Body of pancreas (tissue), 4 donors: ENCODE results near the gene DEFB129. TPM values are rescaled to one million over a fixed set of nuclear protein-coding genes. Genes with fewer than 3 reads are reported as not detected.
"Not testable (repeated sequence)": the region's sequence is repeated elsewhere in the genome, so short reads cannot be mapped to it uniquely, and the experiment has no call there.

Experiments
- ATAC-seq: fragments of 150-250 bp; one replicate; pipeline ENCODE4 v1.9.1; 2016
- DNase-seq, 4 donors: peaks; one replicate each; pipeline ENCODE4 v3.0.0-alpha.2; 2019
- H3K27ac ChIP-seq, 4 donors: fragments of 200-600 bp; sonication (generic); 1 replicate in 3 of 4; 2 replicates in 1 of 4; pipeline versions ENCODE4 v1.5.1 to v1.6.1; 2016 to 2019; ENCODE audit warnings: mild to moderate bottlenecking in 1 of 4, mixed read lengths in 1 of 4, moderate library complexity in 1 of 4
- H3K27me3 ChIP-seq, 2 donors: fragments of 200-600 bp; sonication (generic); one replicate each; pipeline ENCODE4 v1.6.0; 2016; ENCODE audit warnings: mild to moderate bottlenecking in 1 of 2
- H3K36me3 ChIP-seq, 2 donors: fragments of 200-600 bp; sonication (generic); replicated peaks in 1 of 2; 2 replicates each; pipeline ENCODE4 v1.5.1; 2016; ENCODE audit warnings: low read depth in 2 of 2; ENCODE audit not compliant: insufficient read depth in 1 of 2
- H3K4me1 ChIP-seq: fragments of 200-600 bp; sonication (generic); one replicate; pipeline ENCODE4 v1.6.0; 2016
- H3K4me3 ChIP-seq, 2 donors: fragments of 200-600 bp; sonication (generic); 1 replicate in 1 of 2; 2 replicates in 1 of 2; pipeline ENCODE4 v1.5.1; 2016 to 2019
- H3K9me3 ChIP-seq, 3 donors: fragments of 200-600 bp; sonication (generic); 1 replicate in 2 of 3; 2 replicates in 1 of 3; pipeline ENCODE4 v1.5.1; 2016
- POLR2A ChIP-seq, 3 donors: fragments of 450-650 bp; IDR thresholded peaks; one replicate each; pipeline ENCODE4 v1.6.1; 2016; ENCODE audit warnings: antibody characterized with exemption in 3 of 3, mild to moderate bottlenecking in 2 of 3
- WGBS, 2 donors: methylation state at CpG; one replicate each; pipeline ENCODE4 v1.1.5; 2017; 5-methylcytosine and 5-hydroxymethylcytosine counted together
- intact Hi-C: fragments of 100-400 bp; cut with DNase I; formaldehyde crosslinking; loops from one replicate; pipeline ENCODE4 v1.15.1; 2023
- total RNA-seq, 2 donors: library from RNA; depleted of rRNA; stranded (reverse); fragments of >200 nt; gene quantifications; one replicate each; pipeline ENCODE4 v1.1.0, GENCODE V29; 2016
- TF ChIP-seq, protein P1 (sequence below), 7 experiments: fragments of 450-650 bp in 4 of 7; fragments of 200-600 bp in 3 of 7; sonication (generic) in 3 of 7; IDR thresholded peaks; one replicate each; pipeline ENCODE4 v1.5.1; 2016 to 2019; ENCODE audit warnings: antibody characterized with exemption in 7 of 7

The DEFB129 gene
- total RNA-seq, 2 donors from 2014 or later = not detected

DNA sequence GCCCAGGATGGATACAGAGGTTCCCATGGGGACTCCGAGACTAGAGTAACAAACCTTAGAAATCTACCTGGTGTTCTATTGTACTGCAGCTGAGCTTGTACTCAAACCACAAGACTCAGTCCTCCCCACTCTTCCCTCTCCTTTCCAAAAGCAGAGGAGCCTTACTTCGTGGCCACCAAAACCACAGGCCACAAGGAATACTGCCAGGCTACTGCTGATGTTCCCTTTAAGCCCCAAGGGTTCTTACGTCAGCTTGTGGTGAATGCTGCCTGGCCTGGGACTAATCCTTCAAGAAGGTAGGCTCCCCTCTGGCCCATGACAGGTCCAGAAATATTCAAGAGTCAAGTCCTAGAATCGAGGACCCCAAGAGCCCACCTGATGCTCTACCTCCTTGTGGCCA is 27.1 kb upstream of the DEFB129 start:
- Histone ChIP-seq H3K27ac (no peak overlapping the region), H3K36me3 (no peaks in the 10 kb centered on the region), H3K27me3 (no peaks in the 10 kb centered on the region), H3K4me1 (no peaks in the 10 kb centered on the region), H3K9me3 (no peaks in the 10 kb centered on the region), H3K4me3 (no peak overlapping the region)
- DNase-seq (no peak), ATAC-seq (no peak)
- TF ChIP-seq, protein P1, sequence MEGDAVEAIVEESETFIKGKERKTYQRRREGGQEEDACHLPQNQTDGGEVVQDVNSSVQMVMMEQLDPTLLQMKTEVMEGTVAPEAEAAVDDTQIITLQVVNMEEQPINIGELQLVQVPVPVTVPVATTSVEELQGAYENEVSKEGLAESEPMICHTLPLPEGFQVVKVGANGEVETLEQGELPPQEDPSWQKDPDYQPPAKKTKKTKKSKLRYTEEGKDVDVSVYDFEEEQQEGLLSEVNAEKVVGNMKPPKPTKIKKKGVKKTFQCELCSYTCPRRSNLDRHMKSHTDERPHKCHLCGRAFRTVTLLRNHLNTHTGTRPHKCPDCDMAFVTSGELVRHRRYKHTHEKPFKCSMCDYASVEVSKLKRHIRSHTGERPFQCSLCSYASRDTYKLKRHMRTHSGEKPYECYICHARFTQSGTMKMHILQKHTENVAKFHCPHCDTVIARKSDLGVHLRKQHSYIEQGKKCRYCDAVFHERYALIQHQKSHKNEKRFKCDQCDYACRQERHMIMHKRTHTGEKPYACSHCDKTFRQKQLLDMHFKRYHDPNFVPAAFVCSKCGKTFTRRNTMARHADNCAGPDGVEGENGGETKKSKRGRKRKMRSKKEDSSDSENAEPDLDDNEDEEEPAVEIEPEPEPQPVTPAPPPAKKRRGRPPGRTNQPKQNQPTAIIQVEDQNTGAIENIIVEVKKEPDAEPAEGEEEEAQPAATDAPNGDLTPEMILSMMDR (IDR thresholded peaks at IDR 0.05) = no peak
- no peak for TF ChIP-seq POLR2A (IDR thresholded peaks at IDR 0.05)
- 49 to 56% methylated on average over 4 of the region's 4 CpGs for WGBS, 2 donors
- intact Hi-C loops = no loop called here

DNA sequence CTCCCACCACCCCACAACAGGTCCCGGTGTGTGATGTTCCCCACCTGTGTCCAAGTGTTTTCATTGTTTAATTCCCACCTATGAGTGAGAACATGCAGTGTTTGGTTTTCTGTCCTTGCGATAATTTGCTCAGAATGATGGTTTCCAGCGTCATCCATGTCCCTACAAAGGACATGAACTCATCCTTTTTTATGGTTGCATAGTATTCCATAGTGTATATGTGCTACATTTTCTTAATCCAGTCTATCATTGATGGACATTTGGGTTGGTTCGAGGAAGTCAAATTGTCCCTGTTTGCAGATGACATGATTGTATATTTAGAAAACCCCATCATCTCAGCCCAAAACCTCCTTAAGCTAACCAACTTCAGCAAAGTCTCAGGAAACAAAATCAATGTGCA is 23.4 kb upstream of the DEFB129 start:
- 55 to 66% methylated on average over 4 of the region's 4 CpGs for WGBS, 2 donors
- DNase-seq, H3K4me3 ChIP-seq, H3K27ac ChIP-seq, intact Hi-C loops, H3K27me3 ChIP-seq, H3K9me3 ChIP-seq, H3K4me1 ChIP-seq, ATAC-seq, H3K36me3 ChIP-seq: not testable (repeated sequence)

DNA sequence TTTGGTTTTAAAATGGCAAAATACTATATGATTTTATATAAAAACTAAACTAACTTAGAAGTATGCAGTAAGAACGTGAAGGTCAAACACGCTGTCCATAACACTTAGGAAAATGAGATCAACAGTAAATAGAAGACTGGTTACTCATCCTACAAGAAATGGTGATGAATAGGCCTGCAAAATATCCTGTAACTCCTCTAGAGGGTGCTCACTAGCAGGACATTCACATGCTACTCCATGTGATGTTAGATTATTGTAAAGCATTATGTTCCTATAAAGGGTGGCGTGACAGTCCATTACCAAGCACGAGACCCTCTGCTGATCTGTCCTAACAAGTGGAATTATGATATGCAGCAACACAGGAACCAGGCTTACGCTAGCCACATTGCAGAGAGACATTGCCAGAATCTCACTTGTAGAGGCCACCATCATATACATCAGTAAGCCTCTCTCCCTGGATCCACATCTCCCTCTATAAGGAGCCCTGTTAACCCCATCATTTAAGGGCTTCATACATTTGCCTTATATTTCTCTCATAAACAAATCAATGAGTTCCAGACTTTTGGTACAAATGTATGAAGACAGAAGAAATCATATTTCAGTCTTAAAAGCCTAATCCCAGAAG is 18.0 kb upstream of the DEFB129 start:
- intact Hi-C loops = no loop called here
- Histone ChIP-seq H3K36me3 (no peaks in the 10 kb centered on the region), H3K27me3 (no peaks in the 10 kb centered on the region), H3K27ac (no peak overlapping the region), H3K4me3 (no peak overlapping the region), H3K4me1 (no peaks in the 10 kb centered on the region), H3K9me3 (no peaks in the 10 kb centered on the region)
- TF ChIP-seq, protein P1 (IDR thresholded peaks at IDR 0.05) = peak in 6 of 7 experiments; percentile 39 to 64 (median 58)
- TF ChIP-seq POLR2A (IDR thresholded peaks at IDR 0.05) = no peak
- 14 to 23% methylated on average over 5 of the region's 5 CpGs for WGBS, 2 donors
- DNase-seq (peak in 2 of 4 donors; percentile 8 to 44), ATAC-seq (peak; percentile 56)

DNA sequence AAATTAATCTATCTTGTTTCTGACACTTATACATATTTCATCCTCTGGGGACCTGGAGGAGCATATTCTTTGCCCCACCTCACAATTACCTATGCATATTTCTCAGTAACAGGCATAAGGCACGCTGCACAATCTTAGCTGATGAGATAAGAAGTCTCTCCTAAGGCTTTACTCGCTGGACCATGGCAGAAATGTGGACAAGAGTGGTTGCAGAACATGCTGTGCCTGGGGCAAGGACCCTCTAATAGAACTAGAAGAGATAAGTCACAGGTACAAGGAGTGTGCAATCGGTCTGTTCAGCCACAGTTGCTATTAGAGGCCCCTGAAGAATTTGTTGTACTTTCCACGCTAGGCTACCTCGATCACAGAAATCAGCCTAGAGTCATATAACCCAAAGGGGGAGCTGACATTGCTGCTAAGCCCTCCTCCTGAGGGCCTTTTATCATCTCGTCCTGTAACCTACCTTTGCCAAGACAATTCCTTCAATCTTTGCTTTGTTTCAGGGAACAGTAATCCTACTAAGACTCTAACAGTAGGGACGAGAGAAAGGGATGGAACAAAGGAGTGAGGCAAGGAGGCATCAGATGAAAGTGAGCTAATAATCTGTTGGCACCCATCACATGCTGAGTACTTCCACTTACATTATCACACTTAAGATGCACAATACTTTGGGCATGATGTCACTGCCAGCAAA is 16.1 kb upstream of the DEFB129 start:
- no peaks in the 10 kb centered on the region for H3K4me1 ChIP-seq
- no peaks in the 10 kb centered on the region for H3K27me3 ChIP-seq
- H3K27ac ChIP-seq = no peak overlapping the region
- 38 to 51% methylated on average over 7 of the region's 7 CpGs for WGBS, 2 donors
- TF ChIP-seq, protein P1 (IDR thresholded peaks at IDR 0.05) = no peak
- no peak for TF ChIP-seq POLR2A (IDR thresholded peaks at IDR 0.05)
- H3K4me3 ChIP-seq = no peak overlapping the region
- H3K36me3 ChIP-seq = no peaks in the 10 kb centered on the region
- intact Hi-C loops = no loop called here
- no peaks in the 10 kb centered on the region for H3K9me3 ChIP-seq
- ATAC-seq (no peak), DNase-seq (no peak)

DNA sequence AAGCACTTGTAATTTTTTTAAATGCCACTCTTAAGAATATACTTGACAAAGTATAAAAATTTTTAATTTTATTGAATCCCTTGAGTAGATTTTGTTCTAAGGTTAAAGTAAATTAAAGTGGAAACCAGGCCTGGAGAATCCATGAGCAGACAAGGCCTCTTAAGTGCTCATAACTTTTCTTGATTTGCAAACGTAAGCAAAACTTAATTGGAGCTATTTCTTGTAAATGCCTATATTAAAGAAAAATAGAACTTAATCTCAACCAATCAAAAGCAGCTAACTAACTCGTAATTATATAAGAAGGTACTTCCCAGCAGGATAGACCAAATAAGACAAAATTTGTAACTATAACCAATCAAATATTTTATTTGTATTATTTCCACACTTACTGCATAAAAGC is 12.7 kb upstream of the DEFB129 start:
- TF ChIP-seq POLR2A (IDR thresholded peaks at IDR 0.05) = no peak
- TF ChIP-seq, protein P1 (IDR thresholded peaks at IDR 0.05) = no peak
- Histone ChIP-seq H3K9me3 (no peaks in the 10 kb centered on the region), H3K27me3 (peaks cover 0 to 7% of the 10 kb centered on the region in 2 donors), H3K36me3 (no peaks in the 10 kb centered on the region), H3K27ac (no peak overlapping the region), H3K4me3 (no peak overlapping the region), H3K4me1 (no peaks in the 10 kb centered on the region)
- WGBS, 2 donors = 57 to 70% methylated on average over 2 of the region's 2 CpGs
- DNase-seq (no peak), ATAC-seq (no peak)
- intact Hi-C loops = no loop called here
